ENCODE data around the gene CARMIL1.

The CARMIL1 gene

GRCh38 chr6:25473447-25473846 is 194.3 kb downstream of the CARMIL1 start:
- DNase-seq (ENCODE audit: low read depth, low spot score) = no peak
- H3K4me3 ChIP-seq (ENCODE audit: low read depth, low read length) = no peak overlapping the region
- ChIA-PET CTCF (interaction anchor here (1.2 to 2.1 kb wide), 5 partner anchors 9 to 208 kb away, joined by 3 to 6 read pairs (median 5); no protein-coding TSS in a partner anchor), POLR2A (no interaction called here)
- no peak for TF ChIP-seq CTCF (IDR thresholded peaks at IDR 0.05; ENCODE audit: insufficient read depth, low read length, missing control alignments)

GRCh38 chr6:25476126-25476525 is 197.0 kb downstream of the CARMIL1 start:
- H3K4me3 ChIP-seq (ENCODE audit: low read depth, low read length) = no peak overlapping the region
- TF ChIP-seq CTCF (IDR thresholded peaks at IDR 0.05; ENCODE audit: insufficient read depth, low read length, missing control alignments) = no peak
- ChIA-PET POLR2A (no interaction called here), CTCF (interaction anchor here (0.7 to 3.1 kb wide), 3 partner anchors 11 to 25 kb away, joined by 3 to 21 read pairs (median 6); no protein-coding TSS in a partner anchor)
- DNase-seq (ENCODE audit: low read depth, low spot score) = no peak

GRCh38 chr6:25477006-25477590 is 197.9 kb downstream of the CARMIL1 start:
- CTCF ChIA-PET = interaction anchor here (1.0 to 3.1 kb wide), 5 partner anchors 10 to 251 kb away, joined by 3 to 21 read pairs (median 5); partner anchors contain the start of gene CARMIL1

GRCh38 chr6:25478973-25479372 is 199.8 kb downstream of the CARMIL1 start:
- H3K4me3 ChIP-seq (ENCODE audit: low read depth, low read length) = no peak overlapping the region
- no peak for DNase-seq (ENCODE audit: low read depth, low spot score)
- ChIA-PET POLR2A (no interaction called here), CTCF (interaction anchor here (1.1 to 2.3 kb wide), 3 partner anchors 8 to 213 kb away, joined by 5 to 11 read pairs (median 8); no protein-coding TSS in a partner anchor)
- no peak for TF ChIP-seq CTCF (IDR thresholded peaks at IDR 0.05; ENCODE audit: insufficient read depth, low read length, missing control alignments)

More at GRCh38 chr6:25477006-25477590, 197.9 kb downstream of the CARMIL1 start:
- no peak for DNase-seq (ENCODE audit: low read depth, low spot score)
- no peak for TF ChIP-seq CTCF (IDR thresholded peaks at IDR 0.05; ENCODE audit: insufficient read depth, low read length, missing control alignments)
- H3K4me3 ChIP-seq (ENCODE audit: low read depth, low read length) = no peak overlapping the region
- POLR2A ChIA-PET = interaction anchor here (1.0 kb wide), 1 partner anchor 166 kb away, joined by 4 read pairs; no protein-coding TSS in a partner anchor

- CTCF ChIA-PET = interaction anchor here (1.3 to 1.6 kb wide), 2 partner anchors 9 to 203 kb away, joined by 4 to 13 read pairs; no protein-coding TSS in a partner anchor
- TF ChIP-seq CTCF (IDR thresholded peaks at IDR 0.05; ENCODE audit: insufficient read depth, low read length, missing control alignments) = no peak
- DNase-seq (ENCODE audit: low read depth, low spot score) = no peak
- POLR2A ChIA-PET = no interaction called here
- no peak overlapping the region for H3K4me3 ChIP-seq (ENCODE audit: low read depth, low read length)
Measured at GRCh38 chr6:25481267-25481666, 202.1 kb downstream of the CARMIL1 start.

- ChIA-PET POLR2A (no interaction called here), CTCF (interaction anchor here (2.0 kb wide), 1 partner anchor 217 kb away, joined by 8 read pairs; no protein-coding TSS in a partner anchor)
- TF ChIP-seq CTCF (IDR thresholded peaks at IDR 0.05; ENCODE audit: insufficient read depth, low read length, missing control alignments) = no peak
- no peak for DNase-seq (ENCODE audit: low read depth, low spot score)
- no peak overlapping the region for H3K4me3 ChIP-seq (ENCODE audit: low read depth, low read length)
Measured at GRCh38 chr6:25482996-25483395, 203.8 kb downstream of the CARMIL1 start.

Measured in AG04449 (cell line).